C4-2B (cell line): ENCODE results near the gene KCNA10.

Experiments used
- H3K27ac ChIP-seq: fragments of 450-650 bp; 2 replicates; pipeline ENCODE4 v1.5.1; 2017
- CTCF ChIP-seq: fragments of 450-650 bp; conservative IDR thresholded peaks from 2 replicates; pipeline ENCODE4 v1.5.1; 2017; ENCODE audit warnings: mild to moderate bottlenecking
- ZFX ChIP-seq: fragments of 450-650 bp; IDR thresholded peaks from 2 replicates; pipeline ENCODE4 v1.6.1; 2017

KCNA10 gene

GRCh38 chr1:110535985-110536384 is 17.0 kb upstream of the KCNA10 start:
- no peak overlapping the region for H3K27ac ChIP-seq
- TF ChIP-seq CTCF: no peak
- TF ChIP-seq ZFX: no peak

- TF ChIP-seq ZFX: no peak
- no peak for TF ChIP-seq CTCF
- no peak overlapping the region for H3K27ac ChIP-seq
These were observed 14.3 kb upstream of the KCNA10 start for GRCh38 chr1:110533230-110533629.

GRCh38 chr1:110529011-110529410 is 10.0 kb upstream of the KCNA10 start:
- TF ChIP-seq ZFX (no peak), CTCF (no peak)
- H3K27ac ChIP-seq: no peak overlapping the region

- no peak overlapping the region for H3K27ac ChIP-seq
- no peak for TF ChIP-seq ZFX
- TF ChIP-seq CTCF: no peak
These were observed 7.3 kb upstream of the KCNA10 start for GRCh38 chr1:110526201-110526780.

- TF ChIP-seq ZFX: no peak
- TF ChIP-seq CTCF: no peak
- H3K27ac ChIP-seq: no peak overlapping the region
These were observed 6.2 kb upstream of the KCNA10 start for GRCh38 chr1:110525249-110525595.

- peak; percentile 88 for TF ChIP-seq CTCF
- TF ChIP-seq ZFX: no peak
- H3K27ac ChIP-seq: no peak overlapping the region
These were observed 5.6 kb upstream of the KCNA10 start for GRCh38 chr1:110524311-110525248.

GRCh38 chr1:110523011-110523410 is 4.0 kb upstream of the KCNA10 start:
- no peak overlapping the region for H3K27ac ChIP-seq
- TF ChIP-seq ZFX (no peak), CTCF (no peak)
